Femur (tissue), 1 donor: ENCODE results near the gene UBE2J2.

Source experiments
- DNase-seq: peaks from one replicate; pipeline ENCODE4 v3.0.0-alpha.2; 2017

The UBE2J2 gene

GRCh38 chr1:1309251-1310108, 35.8 kb upstream of the UBE2J2 start:
- no peak for DNase-seq

- DNase-seq = no peak
These were observed 35.1 kb upstream of the UBE2J2 start for GRCh38 chr1:1308756-1309250.

GRCh38 chr1:1307923-1308755, 34.5 kb upstream of the UBE2J2 start, which contains the start of the genes ACAP3 and PUSL1:
ACAP3 (minus strand) TSS chr1:1307930; CDS start chr1:1307815, 115 bp downstream.
PUSL1 (plus strand) TSS chr1:1308597; CDS start chr1:1308644, 47 bp downstream.
- peak; percentile 93 for DNase-seq

- no peak for DNase-seq
These were observed 33.7 kb upstream of the UBE2J2 start for GRCh38 chr1:1307261-1307922.

- no peak for DNase-seq
These were observed 33.1 kb upstream of the UBE2J2 start for GRCh38 chr1:1306661-1307260.

GRCh38 chr1:1306070-1306660, 32.5 kb upstream of the UBE2J2 start:
- DNase-seq = no peak

- DNase-seq = peak; percentile 77
These were observed 31.8 kb upstream of the UBE2J2 start for GRCh38 chr1:1305300-1306069.

- DNase-seq = peak; percentile 73
These were observed 31.0 kb upstream of the UBE2J2 start for GRCh38 chr1:1304331-1305299.

GRCh38 chr1:1303736-1304135, 30.1 kb upstream of the UBE2J2 start:
- no peak for DNase-seq

- no peak for DNase-seq
These were observed 29.4 kb upstream of the UBE2J2 start for GRCh38 chr1:1302951-1303509.

- DNase-seq = no peak
These were observed 28.4 kb upstream of the UBE2J2 start for GRCh38 chr1:1302006-1302430.

GRCh38 chr1:1300352-1300739, 26.7 kb upstream of the UBE2J2 start:
- DNase-seq = no peak

- DNase-seq = no peak
These were observed 26.2 kb upstream of the UBE2J2 start for GRCh38 chr1:1299686-1300351.

- DNase-seq = peak; percentile 82
These were observed 25.4 kb upstream of the UBE2J2 start for GRCh38 chr1:1298861-1299685.

GRCh38 chr1:1297802-1298424, 24.3 kb upstream of the UBE2J2 start:
- no peak for DNase-seq

GRCh38 chr1:1296070-1297061, 22.7 kb upstream of the UBE2J2 start:
- no peak for DNase-seq
